ENCODE data around the gene NSMCE1. TPM values are rescaled to one million over a fixed set of nuclear protein-coding genes. Genes with fewer than 3 reads are reported as not detected.

Gene NSMCE1
- total and polyA plus RNA-seq, 2 of the 4 experiments (the other 2 are of a cell fraction), result 47.5 to 120 TPM

DNA sequence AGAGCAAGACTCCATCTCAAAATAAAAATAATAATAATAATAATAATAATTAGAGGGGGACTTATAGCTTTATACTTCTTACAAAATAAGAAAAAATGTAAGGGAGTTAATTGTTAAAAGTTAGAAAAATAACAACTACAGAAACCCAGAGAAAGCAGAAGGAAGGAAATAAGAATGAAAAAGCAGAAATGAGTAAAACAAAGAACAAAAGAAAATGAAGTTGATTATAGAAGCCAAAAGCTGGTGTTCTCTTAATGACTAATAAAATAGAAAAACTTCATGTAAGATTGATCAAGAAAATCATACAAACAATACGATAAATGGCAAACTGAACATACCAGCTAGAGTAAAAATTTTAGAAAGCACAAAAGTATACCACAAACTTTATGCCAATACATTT is 6.8 kb upstream of the NSMCE1 start:
- intact Hi-C loops (cut with micrococcal nuclease) (no loop called here), dilution Hi-C loops (cut with HindIII; ENCODE audit: low sequenced_read_pairs, unreplicated experiment) (no loop called here), in situ Hi-C loops (cut with MboI; ENCODE audit: low sequenced_read_pairs) (no loop called here)
- no peak overlapping the region for H4K5ac ChIP-seq (ENCODE audit: low read depth, low read length)
- no peak overlapping the region for H3K18ac ChIP-seq (ENCODE audit: low read depth, low read length)
- no peak overlapping the region for H2BK20ac ChIP-seq (ENCODE audit: low read depth, low read length)
- H3K9ac ChIP-seq (ENCODE audit: low read depth, low read length), result no peak overlapping the region
- H3K36me3 ChIP-seq (ENCODE audit: control insufficient read depth, insufficient read depth, low read length), result no peaks in the 10 kb centered on the region
- H3K4me2 ChIP-seq (ENCODE audit: low read depth, low read length), result no peak overlapping the region
- H3K27me3 ChIP-seq (ENCODE audit: control insufficient read depth, insufficient read depth, low read length), result no peaks in the 10 kb centered on the region
- TF ChIP-seq RFX5 (IDR thresholded peaks at IDR 0.05; ENCODE audit: low read depth, low read length) (no peak), BHLHE40 (IDR thresholded peaks at IDR 0.05; ENCODE audit: low read depth, low read length) (no peak), SMC3 (IDR thresholded peaks at IDR 0.05; ENCODE audit: low read depth, low read length) (no peak), RAD21 (IDR thresholded peaks at IDR 0.05; ENCODE audit: low read length) (no peak), CEBPB (IDR thresholded peaks at IDR 0.05; ENCODE audit: low read depth, low read length) (no peak), POLR2A (IDR thresholded peaks at IDR 0.05; ENCODE audit: low read depth, low read length) (no peak), MXI1 (IDR thresholded peaks at IDR 0.05; ENCODE audit: borderline replicate concordance, low read depth, low read length) (no peak), MAZ (IDR thresholded peaks at IDR 0.05; ENCODE audit: borderline replicate concordance, low read depth, low read length) (no peak), MAFK (IDR thresholded peaks at IDR 0.05; ENCODE audit: low read depth, low read length) (no peak), FOS (IDR thresholded peaks at IDR 0.05; ENCODE audit: low read depth, low read length) (no peak)
- TF ChIP-seq, protein P1, sequence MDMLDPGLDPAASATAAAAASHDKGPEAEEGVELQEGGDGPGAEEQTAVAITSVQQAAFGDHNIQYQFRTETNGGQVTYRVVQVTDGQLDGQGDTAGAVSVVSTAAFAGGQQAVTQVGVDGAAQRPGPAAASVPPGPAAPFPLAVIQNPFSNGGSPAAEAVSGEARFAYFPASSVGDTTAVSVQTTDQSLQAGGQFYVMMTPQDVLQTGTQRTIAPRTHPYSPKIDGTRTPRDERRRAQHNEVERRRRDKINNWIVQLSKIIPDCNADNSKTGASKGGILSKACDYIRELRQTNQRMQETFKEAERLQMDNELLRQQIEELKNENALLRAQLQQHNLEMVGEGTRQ (IDR thresholded peaks at IDR 0.05; ENCODE audit: low read depth, low read length), result no peak
- TF ChIP-seq, protein P2, sequence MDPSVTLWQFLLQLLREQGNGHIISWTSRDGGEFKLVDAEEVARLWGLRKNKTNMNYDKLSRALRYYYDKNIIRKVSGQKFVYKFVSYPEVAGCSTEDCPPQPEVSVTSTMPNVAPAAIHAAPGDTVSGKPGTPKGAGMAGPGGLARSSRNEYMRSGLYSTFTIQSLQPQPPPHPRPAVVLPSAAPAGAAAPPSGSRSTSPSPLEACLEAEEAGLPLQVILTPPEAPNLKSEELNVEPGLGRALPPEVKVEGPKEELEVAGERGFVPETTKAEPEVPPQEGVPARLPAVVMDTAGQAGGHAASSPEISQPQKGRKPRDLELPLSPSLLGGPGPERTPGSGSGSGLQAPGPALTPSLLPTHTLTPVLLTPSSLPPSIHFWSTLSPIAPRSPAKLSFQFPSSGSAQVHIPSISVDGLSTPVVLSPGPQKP (IDR thresholded peaks at IDR 0.05; ENCODE audit: borderline replicate concordance, low read depth, low read length), result no peak
- no peak for ATAC-seq (ENCODE audit: low read depth)
- DNase-seq, result no peak
- BruUV-seq (replicated peaks), result no TSS peak
- H3K14ac ChIP-seq (replicated peaks; ENCODE audit: low read depth, low read length), result no peak overlapping the region
- no peak overlapping the region for H2AK5ac ChIP-seq (ENCODE audit: low read depth, low read length)
- WGBS, 2 experiments (ENCODE audit: extremely low coverage in 2 of 2, insufficient read length in 1 of 2), result no CpG with 5 or more reads among the region's 1 CpG
- H4K8ac ChIP-seq (ENCODE audit: low read depth in 2 of 2, low read length in 2 of 2), result no peak overlapping the region
- H3K23ac ChIP-seq (ENCODE audit: low read depth, low read length), result no peak overlapping the region
- H3K79me1 ChIP-seq (ENCODE audit: low read depth in 1 of 2, low read length in 2 of 2), result no peaks in the 10 kb centered on the region
- no peaks in the 10 kb centered on the region for H4K20me1 ChIP-seq (ENCODE audit: insufficient read depth, low read length)
- ChIA-PET POLR2A (ENCODE audit: unreplicated experiment) (no interaction called here), CTCF (no interaction called here)
- H3K4me1 ChIP-seq (ENCODE audit: control insufficient read depth, insufficient read depth, low read length), result no peaks in the 10 kb centered on the region
- no peak overlapping the region for H2AFZ ChIP-seq (replicated peaks; ENCODE audit: low read length, poor library complexity)
- H2AK9ac ChIP-seq (replicated peaks; ENCODE audit: low read depth, low read length, poor library complexity), result no peak overlapping the region
- H2BK5ac ChIP-seq (ENCODE audit: low read depth, low read length, poor library complexity, severe bottlenecking), result no peak overlapping the region
- H4K91ac ChIP-seq (ENCODE audit: insufficient read depth, low read depth, low read length), result no peak overlapping the region
- H3K9me1 ChIP-seq (ENCODE audit: insufficient read depth, low read length), result peaks cover 3% of the 10 kb centered on the region; the same call in 1 of the 2 replicates
- H3K9me3 ChIP-seq (ENCODE audit: control insufficient read depth, insufficient read depth, low read length), result no peaks in the 10 kb centered on the region
- H2BK120ac ChIP-seq (ENCODE audit: low read depth, low read length), result no peak overlapping the region
- H3K4ac ChIP-seq (ENCODE audit: low read depth, low read length), result no peak overlapping the region
- no peak overlapping the region for H3K4me3 ChIP-seq (ENCODE audit: insufficient read depth, low read depth, low read length)
- H3K27ac ChIP-seq (ENCODE audit: insufficient read depth, low read length), result no peak overlapping the region
- H2BK15ac ChIP-seq (ENCODE audit: low read depth, low read length), result no peak overlapping the region
- H3K56ac ChIP-seq (ENCODE audit: extremely low read depth, insufficient read depth, low read length), result no peak overlapping the region
